Liver (tissue), 3 donors: ENCODE data around the gene NUBP1.

Experiments used
- EGR1 ChIP-seq, 2 donors: IDR thresholded peaks; 2 replicates each; pipeline ENCODE4 v1.6.1; 2016 to 2018; ENCODE audit warnings: antibody characterized with exemption in 2 of 2, low read depth in 2 of 2
- GABPA ChIP-seq, 2 donors: IDR thresholded peaks in 1 of 2; conservative IDR thresholded peaks in 1 of 2; 2 replicates each; pipeline ENCODE4 v1.6.1; 2016; ENCODE audit warnings: antibody characterized with exemption in 2 of 2, mild to moderate bottlenecking in 1 of 2, moderate library complexity in 1 of 2
- JUND ChIP-seq, 2 donors: IDR thresholded peaks; 2 replicates each; pipeline ENCODE4 v1.6.1; 2016; ENCODE audit warnings: antibody characterized with exemption in 2 of 2
- RAD21 ChIP-seq, 2 donors: IDR thresholded peaks; 2 replicates each; pipeline ENCODE4 v1.6.1; 2016; ENCODE audit warnings: antibody characterized with exemption in 2 of 2, mild to moderate bottlenecking in 2 of 2
- SP1 ChIP-seq: IDR thresholded peaks from 2 replicates; pipeline ENCODE4 v1.6.1; 2018; ENCODE audit warnings: antibody characterized with exemption, mild to moderate bottlenecking
- TAF1 ChIP-seq: conservative IDR thresholded peaks from 2 replicates; pipeline ENCODE4 v1.6.1; 2016; ENCODE audit warnings: antibody characterized with exemption, mild to moderate bottlenecking
- YY1 ChIP-seq: IDR thresholded peaks from 2 replicates; pipeline ENCODE4 v1.6.1; 2016; ENCODE audit warnings: antibody characterized with exemption, mild to moderate bottlenecking
- TF ChIP-seq, protein P1 (sequence below): IDR thresholded peaks from 2 replicates; pipeline ENCODE4 v1.6.1; 2016; ENCODE audit warnings: antibody characterized with exemption, mild to moderate bottlenecking
- TF ChIP-seq, protein P2 (sequence below): fragments of 150-350 bp; IDR thresholded peaks from 2 replicates; pipeline ENCODE4 v1.5.1; 2017; ENCODE audit warnings: improper control_type of control experiment, low read depth, low read length; ENCODE audit not compliant: missing input control
- TF ChIP-seq, protein P3 (sequence below): IDR thresholded peaks from 2 replicates; pipeline ENCODE4 v1.6.1; 2016; ENCODE audit warnings: antibody characterized with exemption
- donor health status: healthy.
- donor health status: healthy.

DNA sequence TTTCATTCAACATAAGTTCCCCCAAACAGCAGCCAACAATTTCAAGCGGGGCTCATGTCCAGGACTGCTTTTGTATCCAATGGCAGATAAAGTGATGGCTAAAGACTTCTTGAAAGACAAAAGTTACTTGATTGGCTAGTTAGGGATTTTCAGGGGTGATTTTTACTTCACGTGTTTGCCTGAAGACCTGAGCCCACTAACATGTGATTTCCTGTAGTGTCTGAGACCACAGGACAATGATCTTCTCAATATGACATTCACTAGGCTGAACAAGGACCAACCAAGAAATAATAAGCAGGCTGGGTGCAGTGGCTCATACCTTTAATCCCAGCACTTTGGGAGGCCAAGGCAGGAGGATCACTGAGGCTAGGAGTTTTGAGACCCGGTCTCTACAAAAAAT, 64.6 kb downstream of the NUBP1 start:
- TF ChIP-seq, protein P1, sequence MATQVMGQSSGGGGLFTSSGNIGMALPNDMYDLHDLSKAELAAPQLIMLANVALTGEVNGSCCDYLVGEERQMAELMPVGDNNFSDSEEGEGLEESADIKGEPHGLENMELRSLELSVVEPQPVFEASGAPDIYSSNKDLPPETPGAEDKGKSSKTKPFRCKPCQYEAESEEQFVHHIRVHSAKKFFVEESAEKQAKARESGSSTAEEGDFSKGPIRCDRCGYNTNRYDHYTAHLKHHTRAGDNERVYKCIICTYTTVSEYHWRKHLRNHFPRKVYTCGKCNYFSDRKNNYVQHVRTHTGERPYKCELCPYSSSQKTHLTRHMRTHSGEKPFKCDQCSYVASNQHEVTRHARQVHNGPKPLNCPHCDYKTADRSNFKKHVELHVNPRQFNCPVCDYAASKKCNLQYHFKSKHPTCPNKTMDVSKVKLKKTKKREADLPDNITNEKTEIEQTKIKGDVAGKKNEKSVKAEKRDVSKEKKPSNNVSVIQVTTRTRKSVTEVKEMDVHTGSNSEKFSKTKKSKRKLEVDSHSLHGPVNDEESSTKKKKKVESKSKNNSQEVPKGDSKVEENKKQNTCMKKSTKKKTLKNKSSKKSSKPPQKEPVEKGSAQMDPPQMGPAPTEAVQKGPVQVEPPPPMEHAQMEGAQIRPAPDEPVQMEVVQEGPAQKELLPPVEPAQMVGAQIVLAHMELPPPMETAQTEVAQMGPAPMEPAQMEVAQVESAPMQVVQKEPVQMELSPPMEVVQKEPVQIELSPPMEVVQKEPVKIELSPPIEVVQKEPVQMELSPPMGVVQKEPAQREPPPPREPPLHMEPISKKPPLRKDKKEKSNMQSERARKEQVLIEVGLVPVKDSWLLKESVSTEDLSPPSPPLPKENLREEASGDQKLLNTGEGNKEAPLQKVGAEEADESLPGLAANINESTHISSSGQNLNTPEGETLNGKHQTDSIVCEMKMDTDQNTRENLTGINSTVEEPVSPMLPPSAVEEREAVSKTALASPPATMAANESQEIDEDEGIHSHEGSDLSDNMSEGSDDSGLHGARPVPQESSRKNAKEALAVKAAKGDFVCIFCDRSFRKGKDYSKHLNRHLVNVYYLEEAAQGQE, result no peak
- TF ChIP-seq, protein P2, sequence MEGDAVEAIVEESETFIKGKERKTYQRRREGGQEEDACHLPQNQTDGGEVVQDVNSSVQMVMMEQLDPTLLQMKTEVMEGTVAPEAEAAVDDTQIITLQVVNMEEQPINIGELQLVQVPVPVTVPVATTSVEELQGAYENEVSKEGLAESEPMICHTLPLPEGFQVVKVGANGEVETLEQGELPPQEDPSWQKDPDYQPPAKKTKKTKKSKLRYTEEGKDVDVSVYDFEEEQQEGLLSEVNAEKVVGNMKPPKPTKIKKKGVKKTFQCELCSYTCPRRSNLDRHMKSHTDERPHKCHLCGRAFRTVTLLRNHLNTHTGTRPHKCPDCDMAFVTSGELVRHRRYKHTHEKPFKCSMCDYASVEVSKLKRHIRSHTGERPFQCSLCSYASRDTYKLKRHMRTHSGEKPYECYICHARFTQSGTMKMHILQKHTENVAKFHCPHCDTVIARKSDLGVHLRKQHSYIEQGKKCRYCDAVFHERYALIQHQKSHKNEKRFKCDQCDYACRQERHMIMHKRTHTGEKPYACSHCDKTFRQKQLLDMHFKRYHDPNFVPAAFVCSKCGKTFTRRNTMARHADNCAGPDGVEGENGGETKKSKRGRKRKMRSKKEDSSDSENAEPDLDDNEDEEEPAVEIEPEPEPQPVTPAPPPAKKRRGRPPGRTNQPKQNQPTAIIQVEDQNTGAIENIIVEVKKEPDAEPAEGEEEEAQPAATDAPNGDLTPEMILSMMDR, result no peak
- TF ChIP-seq EGR1 (IDR thresholded peaks at IDR 0.05; ENCODE audit: low read depth in 2 of 2), result no peak
- no peak for TF ChIP-seq JUND (IDR thresholded peaks at IDR 0.05)
- no peak for TF ChIP-seq GABPA (IDR thresholded peaks at IDR 0.05 in 1 of 2, conservative IDR thresholded peaks at IDR 0.05 in 1 of 2)
- no peak for TF ChIP-seq TAF1
- TF ChIP-seq, protein P3, sequence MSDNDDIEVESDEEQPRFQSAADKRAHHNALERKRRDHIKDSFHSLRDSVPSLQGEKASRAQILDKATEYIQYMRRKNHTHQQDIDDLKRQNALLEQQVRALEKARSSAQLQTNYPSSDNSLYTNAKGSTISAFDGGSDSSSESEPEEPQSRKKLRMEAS, result no peak
- TF ChIP-seq YY1, result no peak
- TF ChIP-seq RAD21 (IDR thresholded peaks at IDR 0.05), result no peak
- TF ChIP-seq SP1, result no peak
